Testis (tissue), 2 donors: Measurements from ENCODE around the gene HOXB1.

Experiments used
- POLR2A ChIP-seq: fragments of 450-650 bp; IDR thresholded peaks from one replicate; pipeline ENCODE4 v1.6.1; 2017; ENCODE audit warnings: antibody characterized with exemption, mild to moderate bottlenecking, moderate library complexity
- TF ChIP-seq, protein P1 (sequence below), 3 experiments: fragments of 450-650 bp in 2 of 3; fragments of 200-600 bp in 1 of 3; sonication (generic) in 1 of 3; IDR thresholded peaks; one replicate each; pipeline ENCODE4 v1.5.1; 2016 to 2019; ENCODE audit warnings: antibody characterized with exemption in 3 of 3, mild to moderate bottlenecking in 2 of 3, moderate library complexity in 1 of 3

DNA sequence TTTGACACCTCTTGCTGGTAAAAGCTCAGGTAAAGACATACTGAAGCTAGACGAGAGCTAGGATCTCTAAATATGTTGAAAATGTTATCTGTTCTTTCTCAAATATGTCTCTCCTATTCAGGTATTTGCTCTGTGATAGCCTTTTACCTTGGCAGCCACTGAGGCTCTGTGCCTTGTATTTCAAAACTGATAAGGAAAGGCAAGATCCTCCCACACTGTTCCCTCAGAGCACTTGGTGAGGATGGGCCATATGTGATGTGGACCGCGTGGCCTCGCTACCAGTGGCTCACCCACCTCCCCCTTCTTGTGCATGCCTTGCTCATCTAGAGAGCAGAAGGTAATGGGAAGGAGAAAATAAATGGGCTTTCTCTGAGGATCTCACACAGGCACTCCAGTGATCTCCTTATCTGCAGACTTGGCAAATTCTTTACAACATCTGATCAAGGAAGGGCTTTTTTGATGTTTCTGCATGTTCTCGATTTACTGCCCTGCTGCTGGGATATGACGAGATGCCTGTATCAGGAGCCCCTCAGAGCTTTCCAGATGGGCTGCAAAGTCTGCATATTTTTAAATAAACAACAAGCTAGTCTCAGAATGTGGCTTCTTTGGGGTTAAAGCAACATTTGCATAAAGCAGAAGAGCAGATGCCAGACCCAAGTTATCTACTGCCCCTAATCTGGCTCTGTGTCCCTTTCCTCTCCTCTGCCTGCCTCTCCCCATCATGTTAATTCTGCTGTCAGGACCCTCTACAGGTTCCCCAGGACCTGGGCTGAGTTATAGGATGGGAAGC, 16.9 kb downstream of the HOXB1 start:
- TF ChIP-seq, protein P1, sequence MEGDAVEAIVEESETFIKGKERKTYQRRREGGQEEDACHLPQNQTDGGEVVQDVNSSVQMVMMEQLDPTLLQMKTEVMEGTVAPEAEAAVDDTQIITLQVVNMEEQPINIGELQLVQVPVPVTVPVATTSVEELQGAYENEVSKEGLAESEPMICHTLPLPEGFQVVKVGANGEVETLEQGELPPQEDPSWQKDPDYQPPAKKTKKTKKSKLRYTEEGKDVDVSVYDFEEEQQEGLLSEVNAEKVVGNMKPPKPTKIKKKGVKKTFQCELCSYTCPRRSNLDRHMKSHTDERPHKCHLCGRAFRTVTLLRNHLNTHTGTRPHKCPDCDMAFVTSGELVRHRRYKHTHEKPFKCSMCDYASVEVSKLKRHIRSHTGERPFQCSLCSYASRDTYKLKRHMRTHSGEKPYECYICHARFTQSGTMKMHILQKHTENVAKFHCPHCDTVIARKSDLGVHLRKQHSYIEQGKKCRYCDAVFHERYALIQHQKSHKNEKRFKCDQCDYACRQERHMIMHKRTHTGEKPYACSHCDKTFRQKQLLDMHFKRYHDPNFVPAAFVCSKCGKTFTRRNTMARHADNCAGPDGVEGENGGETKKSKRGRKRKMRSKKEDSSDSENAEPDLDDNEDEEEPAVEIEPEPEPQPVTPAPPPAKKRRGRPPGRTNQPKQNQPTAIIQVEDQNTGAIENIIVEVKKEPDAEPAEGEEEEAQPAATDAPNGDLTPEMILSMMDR (IDR thresholded peaks at IDR 0.05): no peak
- no peak for TF ChIP-seq POLR2A
